WI38 (cell line): Measurements from ENCODE around the gene KRTAP1-5.
"Not testable (repeated sequence)": the region's sequence is repeated elsewhere in the genome, so short reads cannot be mapped to it uniquely, and the experiment has no call there.

Experiments used
- H3K4me3 ChIP-seq: 2 replicates; pipeline ENCODE4 v1.5.1; 2011; ENCODE audit warnings: low read depth, mild to moderate bottlenecking, control low read depth, low read length
- CTCF ChIP-seq: IDR thresholded peaks from 2 replicates; pipeline ENCODE4 v1.5.1; 2012; ENCODE audit warnings: low read depth, mild to moderate bottlenecking, control low read depth, low read length

Gene KRTAP1-5

GRCh38 chr17:41057547-41057946, 30.5 kb upstream of the KRTAP1-5 start:
- H3K4me3 ChIP-seq = no peak overlapping the region
- TF ChIP-seq CTCF = no peak

DNA sequence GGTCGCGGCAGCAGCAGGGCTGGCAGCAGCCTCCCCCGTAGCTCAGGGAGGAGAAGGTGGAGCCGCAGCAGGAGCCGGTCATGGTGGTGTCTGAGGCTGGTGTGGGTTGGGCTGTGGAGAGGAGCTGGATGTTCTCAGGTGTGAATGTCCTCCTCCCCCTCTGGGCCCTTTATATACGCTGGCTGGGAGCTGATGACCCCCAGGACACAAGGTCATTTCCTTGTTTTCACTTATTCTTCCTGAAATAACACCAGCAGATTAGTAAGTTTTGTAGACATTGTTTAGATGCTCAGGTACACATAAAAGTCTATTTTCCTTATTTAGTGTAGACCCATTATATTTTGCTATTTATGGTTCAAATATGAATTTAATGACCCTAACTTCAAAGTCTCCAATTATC, 28.1 kb upstream of the KRTAP1-5 start, which contains the start of gene KRTAP2-2:
KRTAP2-2 (minus strand) TSS at position 101 of the 400 bp plus-strand sequence; CDS start at position 82, 19 bp downstream.
- H3K4me3 ChIP-seq = not testable (repeated sequence)

- not testable (repeated sequence) for H3K4me3 ChIP-seq
Observed at GRCh38 chr17:41054556-41054955, 27.5 kb upstream of the KRTAP1-5 start.

- no peak overlapping the region for H3K4me3 ChIP-seq
- TF ChIP-seq CTCF = no peak
Observed at GRCh38 chr17:41054025-41054424, 27.0 kb upstream of the KRTAP1-5 start.

DNA sequence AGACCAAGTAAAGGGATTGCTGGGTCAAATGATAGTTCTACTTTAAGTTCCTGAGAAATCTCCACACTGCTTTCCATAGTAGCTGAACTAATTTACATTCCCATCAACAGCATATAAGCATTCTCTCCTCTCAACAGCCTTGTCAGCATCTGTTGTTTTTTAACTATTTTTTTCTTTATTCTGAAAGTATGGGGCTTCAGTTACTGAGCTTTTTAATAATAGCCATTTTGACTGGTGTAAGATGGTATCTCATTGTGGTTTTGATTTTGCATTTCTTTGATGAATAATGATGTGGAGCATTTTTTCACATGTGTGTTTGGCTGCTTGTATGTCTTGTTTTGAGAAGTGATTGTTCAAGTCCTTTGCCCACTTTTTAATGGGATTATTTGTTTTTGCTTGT, 25.6 kb upstream of the KRTAP1-5 start:
- no peak for TF ChIP-seq CTCF
- no peak overlapping the region for H3K4me3 ChIP-seq

DNA sequence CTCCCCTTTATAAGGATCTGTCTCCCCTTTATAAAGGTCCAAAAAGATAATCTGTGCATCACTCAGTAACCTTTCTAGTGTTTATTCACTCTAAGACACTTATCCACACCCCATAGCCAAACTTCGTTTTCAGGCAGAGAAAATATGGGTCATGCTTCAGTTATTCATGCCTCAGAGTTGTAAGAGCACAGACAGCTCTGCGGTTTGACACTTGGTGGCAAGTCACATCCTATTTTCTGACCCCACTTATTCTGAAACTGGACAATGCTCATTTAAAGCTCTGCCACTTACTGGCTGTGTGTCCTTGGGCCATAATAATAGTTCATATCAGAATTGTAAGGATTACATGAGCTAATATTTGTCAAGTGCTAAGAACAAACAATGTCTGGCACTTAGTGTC, 22.1 kb upstream of the KRTAP1-5 start:
- peak overlapping the region; percentile 3; the same call in 1 of the 2 replicates for H3K4me3 ChIP-seq
- TF ChIP-seq CTCF = no peak

- H3K4me3 ChIP-seq = peak overlapping the region; percentile 7
- TF ChIP-seq CTCF = no peak
Observed at GRCh38 chr17:41048441-41048840, 21.4 kb upstream of the KRTAP1-5 start.

- H3K4me3 ChIP-seq = not testable (repeated sequence)
Observed at GRCh38 chr17:41046735-41047465, 19.9 kb upstream of the KRTAP1-5 start, which contains the start of gene KRTAP2-1. KRTAP2-1 (minus strand) TSS chr17:41047316; CDS start chr17:41047267, 49 bp downstream.

DNA sequence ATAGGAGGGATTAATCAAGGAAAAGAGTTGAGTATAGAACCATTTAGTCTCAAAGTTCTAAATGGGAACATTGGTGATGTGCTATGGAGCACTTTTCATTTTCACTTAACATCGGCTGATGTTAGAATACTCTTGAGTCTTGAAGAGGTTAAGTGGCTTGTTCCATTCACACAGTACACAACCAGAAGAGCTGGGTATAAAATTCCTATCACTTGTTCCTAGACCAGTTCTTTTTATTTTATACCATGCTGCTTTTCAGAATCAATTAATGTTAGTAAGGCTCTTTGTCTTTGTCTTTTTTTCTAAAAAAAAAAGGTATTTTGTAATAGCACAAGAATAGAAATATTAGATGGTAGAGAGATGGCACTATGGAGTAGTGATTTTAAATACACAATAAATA, 15.9 kb upstream of the KRTAP1-5 start:
- TF ChIP-seq CTCF = no peak
- H3K4me3 ChIP-seq = no peak overlapping the region

DNA sequence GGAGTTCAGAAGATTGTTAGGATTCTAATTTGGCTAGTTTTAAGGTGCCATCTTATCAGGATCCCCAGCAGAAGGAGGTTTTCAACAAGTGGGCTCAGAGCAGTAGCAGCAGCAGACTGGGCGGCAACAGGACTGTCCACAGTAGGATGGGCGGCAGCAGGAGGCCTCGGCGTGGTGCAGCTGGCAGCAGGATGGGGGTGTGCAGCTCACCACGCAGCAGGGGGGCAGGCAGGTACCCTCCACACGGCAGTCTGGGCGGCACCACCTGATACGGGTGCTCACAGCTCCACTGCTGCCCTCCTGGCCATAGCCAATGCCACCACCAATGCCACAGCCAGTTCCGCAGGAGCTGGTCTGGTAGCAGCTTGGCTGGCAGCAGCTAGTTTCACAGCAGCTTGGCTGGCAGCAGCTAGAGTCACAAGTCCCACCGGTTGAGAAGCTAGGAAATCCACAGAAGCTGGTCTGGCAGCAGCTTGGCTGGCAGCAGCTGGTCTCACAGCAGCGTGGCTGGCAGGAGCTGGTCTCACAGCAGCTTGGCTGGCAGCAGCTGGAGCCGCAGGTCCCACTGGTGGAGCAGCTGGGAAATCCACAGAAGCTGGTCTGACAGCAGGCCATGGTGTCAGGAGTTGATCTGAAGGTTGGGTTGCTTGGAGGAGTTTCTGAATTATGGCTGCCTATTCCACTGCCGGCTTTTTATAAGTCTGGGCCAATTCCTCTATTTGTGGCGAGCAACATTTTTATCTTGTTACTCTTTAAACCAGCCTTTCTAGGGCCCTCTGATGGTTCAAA, 14.0 kb upstream of the KRTAP1-5 start, which contains the start of gene KRTAP1-1:
KRTAP1-1 (minus strand) TSS at position 668 of the 789 bp plus-strand sequence; CDS start at position 615, 53 bp downstream.
- not testable (repeated sequence) for H3K4me3 ChIP-seq
